Activated naive CD8-positive, alpha-beta T cell (primary cell): ENCODE results near the gene SDC4.
"Not testable (repeated sequence)": the region's sequence is repeated elsewhere in the genome, so short reads cannot be mapped to it uniquely, and the experiment has no call there.

Source experiments
- H3K27ac Mint-ChIP-seq: one replicate; pipeline ENCODE4 v1.8.0; 2021; ENCODE audit warnings: mixed read lengths
- H3K27me3 Mint-ChIP-seq: one replicate; pipeline ENCODE4 v1.8.0; 2021; ENCODE audit warnings: mixed read lengths
- H3K36me3 Mint-ChIP-seq: one replicate; pipeline ENCODE4 v1.8.0; 2021; ENCODE audit warnings: mixed read lengths
- H3K4me1 Mint-ChIP-seq: one replicate; pipeline ENCODE4 v1.8.0; 2021; ENCODE audit warnings: low read depth, mixed read lengths
- H3K4me3 Mint-ChIP-seq: one replicate; pipeline ENCODE4 v1.8.0; 2021; ENCODE audit warnings: mild to moderate bottlenecking, mixed read lengths
- H3K9me3 Mint-ChIP-seq: one replicate; pipeline ENCODE4 v1.8.0; 2021; ENCODE audit warnings: low read depth, mixed read lengths

The SDC4 gene

GRCh38 chr20:45355209-45356084 lies 7.2 kb upstream of the SDC4 start:
- H3K9me3 Mint-ChIP-seq = no peaks in the 10 kb centered on the region
- H3K27ac Mint-ChIP-seq = peak overlapping the region; percentile 88
- no peaks in the 10 kb centered on the region for H3K27me3 Mint-ChIP-seq
- peaks cover 37% of the 10 kb centered on the region for H3K4me1 Mint-ChIP-seq
- H3K4me3 Mint-ChIP-seq = peak overlapping the region; percentile 73
- H3K36me3 Mint-ChIP-seq = no peaks in the 10 kb centered on the region

GRCh38 chr20:45354423-45355208 lies 6.4 kb upstream of the SDC4 start:
- Mint-ChIP-seq H3K9me3 (no peaks in the 10 kb centered on the region), H3K36me3 (no peaks in the 10 kb centered on the region), H3K27ac (peak overlapping the region; percentile 88), H3K4me1 (peaks cover 37% of the 10 kb centered on the region), H3K4me3 (peak overlapping the region; percentile 73), H3K27me3 (no peaks in the 10 kb centered on the region)

GRCh38 chr20:45353746-45354145 lies 5.5 kb upstream of the SDC4 start:
- peak overlapping the region; percentile 54 for H3K27ac Mint-ChIP-seq
- peaks cover 37% of the 10 kb centered on the region for H3K4me1 Mint-ChIP-seq
- H3K27me3 Mint-ChIP-seq = no peaks in the 10 kb centered on the region
- H3K4me3 Mint-ChIP-seq = peak overlapping the region; percentile 73
- H3K36me3 Mint-ChIP-seq = no peaks in the 10 kb centered on the region
- H3K9me3 Mint-ChIP-seq = no peaks in the 10 kb centered on the region

- H3K4me3 Mint-ChIP-seq = no peak overlapping the region
- peaks cover 37% of the 10 kb centered on the region for H3K4me1 Mint-ChIP-seq
- no peaks in the 10 kb centered on the region for H3K36me3 Mint-ChIP-seq
- H3K9me3 Mint-ChIP-seq = no peaks in the 10 kb centered on the region
- no peak overlapping the region for H3K27ac Mint-ChIP-seq
- no peaks in the 10 kb centered on the region for H3K27me3 Mint-ChIP-seq
Measured at GRCh38 chr20:45352729-45353128, 4.5 kb upstream of the SDC4 start.

GRCh38 chr20:45350795-45351194 lies 2.6 kb upstream of the SDC4 start:
- H3K9me3 Mint-ChIP-seq, H3K27ac Mint-ChIP-seq, H3K4me3 Mint-ChIP-seq, H3K27me3 Mint-ChIP-seq, H3K36me3 Mint-ChIP-seq: not testable (repeated sequence)
- H3K4me1 Mint-ChIP-seq = peaks cover 37% of the 10 kb centered on the region

GRCh38 chr20:45350217-45350616 lies 2.0 kb upstream of the SDC4 start:
- Mint-ChIP-seq H3K27ac (no peak overlapping the region), H3K4me1 (peaks cover 32% of the 10 kb centered on the region), H3K36me3 (no peaks in the 10 kb centered on the region), H3K9me3 (no peaks in the 10 kb centered on the region), H3K4me3 (no peak overlapping the region), H3K27me3 (no peaks in the 10 kb centered on the region)

GRCh38 chr20:45347297-45347935 lies 808 bp downstream of the SDC4 start:
- no peaks in the 10 kb centered on the region for H3K9me3 Mint-ChIP-seq
- no peaks in the 10 kb centered on the region for H3K36me3 Mint-ChIP-seq
- H3K4me1 Mint-ChIP-seq = peaks cover 15% of the 10 kb centered on the region
- no peaks in the 10 kb centered on the region for H3K27me3 Mint-ChIP-seq
- peak overlapping the region; percentile 68 for H3K27ac Mint-ChIP-seq
- H3K4me3 Mint-ChIP-seq = peak overlapping the region; percentile 90

GRCh38 chr20:45346851-45347250 lies 1.4 kb downstream of the SDC4 start:
- no peaks in the 10 kb centered on the region for H3K27me3 Mint-ChIP-seq
- no peak overlapping the region for H3K27ac Mint-ChIP-seq
- peak overlapping the region; percentile 90 for H3K4me3 Mint-ChIP-seq
- H3K9me3 Mint-ChIP-seq = no peaks in the 10 kb centered on the region
- H3K36me3 Mint-ChIP-seq = no peaks in the 10 kb centered on the region
- H3K4me1 Mint-ChIP-seq = peaks cover 15% of the 10 kb centered on the region

- Mint-ChIP-seq H3K36me3 (no peaks in the 10 kb centered on the region), H3K27me3 (no peaks in the 10 kb centered on the region), H3K4me3 (peak overlapping the region; percentile 90), H3K27ac (no peak overlapping the region), H3K9me3 (no peaks in the 10 kb centered on the region), H3K4me1 (peaks cover 15% of the 10 kb centered on the region)
Measured at GRCh38 chr20:45346291-45346718, 1.9 kb downstream of the SDC4 start.

GRCh38 chr20:45345104-45345936 lies 2.9 kb downstream of the SDC4 start:
- H3K27me3 Mint-ChIP-seq = no peaks in the 10 kb centered on the region
- H3K4me1 Mint-ChIP-seq = peaks cover 15% of the 10 kb centered on the region
- H3K36me3 Mint-ChIP-seq = no peaks in the 10 kb centered on the region
- H3K9me3 Mint-ChIP-seq = no peaks in the 10 kb centered on the region
- H3K4me3 Mint-ChIP-seq = peak overlapping the region; percentile 90
- no peak overlapping the region for H3K27ac Mint-ChIP-seq

GRCh38 chr20:45344168-45344860 lies 3.9 kb downstream of the SDC4 start:
- H3K4me1 Mint-ChIP-seq = peaks cover 15% of the 10 kb centered on the region
- H3K36me3 Mint-ChIP-seq = no peaks in the 10 kb centered on the region
- no peaks in the 10 kb centered on the region for H3K27me3 Mint-ChIP-seq
- H3K9me3 Mint-ChIP-seq = no peaks in the 10 kb centered on the region
- H3K4me3 Mint-ChIP-seq = no peak overlapping the region
- H3K27ac Mint-ChIP-seq = no peak overlapping the region

GRCh38 chr20:45343532-45344167 lies 4.6 kb downstream of the SDC4 start:
- no peaks in the 10 kb centered on the region for H3K36me3 Mint-ChIP-seq

GRCh38 chr20:45342855-45343531 lies 5.2 kb downstream of the SDC4 start:
- Mint-ChIP-seq H3K9me3 (no peaks in the 10 kb centered on the region), H3K36me3 (no peaks in the 10 kb centered on the region), H3K27ac (no peak overlapping the region), H3K4me1 (peaks cover 12% of the 10 kb centered on the region), H3K4me3 (peak overlapping the region; percentile 28), H3K27me3 (no peaks in the 10 kb centered on the region)

More at GRCh38 chr20:45343532-45344167, 4.6 kb downstream of the SDC4 start:
- Mint-ChIP-seq H3K27me3 (no peaks in the 10 kb centered on the region), H3K27ac (no peak overlapping the region), H3K9me3 (no peaks in the 10 kb centered on the region), H3K4me1 (peaks cover 14% of the 10 kb centered on the region), H3K4me3 (no peak overlapping the region)
